Tibial nerve (tissue), 4 donors: ENCODE measurements around the gene GRIFIN. TPM values are rescaled to one million over a fixed set of nuclear protein-coding genes. Genes with fewer than 3 reads are reported as not detected.
A peak's percentile ranks its signal among the peaks of the same experiment; 100 is the strongest.

Source experiments
- DNase-seq, 2 donors: peaks; one replicate each; pipeline ENCODE4 v3.0.0-alpha.2; 2019; ENCODE audit warnings: low spot score in 2 of 2
- H3K27ac ChIP-seq, 4 donors: fragments of 200-600 bp; sonication (generic) in 3 of 4; one replicate each; pipeline ENCODE4 v1.5.1; 2017 to 2019; ENCODE audit warnings: mild to moderate bottlenecking in 1 of 4
- H3K27me3 ChIP-seq, 2 donors: fragments of 200-600 bp; sonication (generic) in 1 of 2; one replicate each; pipeline versions ENCODE4 v1.5.1 to v1.6.0; 2017 to 2019
- H3K36me3 ChIP-seq, 3 donors: fragments of 200-600 bp; sonication (generic); one replicate each; pipeline ENCODE4 v1.5.1; 2018 to 2019
- H3K4me1 ChIP-seq, 4 donors: fragments of 200-600 bp; sonication (generic) in 3 of 4; one replicate each; pipeline ENCODE4 v1.5.1; 2017 to 2019
- H3K4me3 ChIP-seq, 4 donors: fragments of 200-600 bp; sonication (generic) in 3 of 4; one replicate each; pipeline ENCODE4 v1.5.1; 2017 to 2019; ENCODE audit warnings: mild to moderate bottlenecking in 1 of 4, moderate library complexity in 1 of 4
- H3K9me3 ChIP-seq, 4 donors: fragments of 200-600 bp; sonication (generic) in 3 of 4; one replicate each; pipeline ENCODE4 v1.5.1; 2017 to 2019
- EP300 ChIP-seq, 2 donors: sonication (generic); formaldehyde crosslinking; IDR thresholded peaks; one replicate each; pipeline ENCODE4 v1.6.1; 2017; ENCODE audit warnings: antibody characterized with exemption in 2 of 2, mild to moderate bottlenecking in 1 of 2
- POLR2A ChIP-seq, 2 donors: fragments of 450-650 bp; IDR thresholded peaks; one replicate each; pipeline ENCODE4 v1.6.1; 2017; ENCODE audit warnings: antibody characterized with exemption in 2 of 2, mild to moderate bottlenecking in 2 of 2, moderate library complexity in 2 of 2
- WGBS, 2 donors: methylation state at CpG; one replicate each; pipeline ENCODE4 v1.1.5; 2018; 5-methylcytosine and 5-hydroxymethylcytosine counted together
- total RNA-seq, 4 donors: library from RNA; depleted of rRNA; stranded (reverse); fragments of >200 nt; gene quantifications; one replicate each; pipeline ENCODE4 v1.1.0, GENCODE V29; 2016
- TF ChIP-seq, protein P1 (sequence below), 5 experiments: fragments of 200-600 bp in 3 of 5; fragments of 450-650 bp in 2 of 5; sonication (generic) in 3 of 5; IDR thresholded peaks; one replicate each; pipeline ENCODE4 v1.5.1; 2016 to 2019; ENCODE audit warnings: antibody characterized with exemption in 5 of 5, mild to moderate bottlenecking in 3 of 5, moderate library complexity in 2 of 5

GRIFIN gene
- total RNA-seq, 4 donors from 2014 or later = not detected

DNA sequence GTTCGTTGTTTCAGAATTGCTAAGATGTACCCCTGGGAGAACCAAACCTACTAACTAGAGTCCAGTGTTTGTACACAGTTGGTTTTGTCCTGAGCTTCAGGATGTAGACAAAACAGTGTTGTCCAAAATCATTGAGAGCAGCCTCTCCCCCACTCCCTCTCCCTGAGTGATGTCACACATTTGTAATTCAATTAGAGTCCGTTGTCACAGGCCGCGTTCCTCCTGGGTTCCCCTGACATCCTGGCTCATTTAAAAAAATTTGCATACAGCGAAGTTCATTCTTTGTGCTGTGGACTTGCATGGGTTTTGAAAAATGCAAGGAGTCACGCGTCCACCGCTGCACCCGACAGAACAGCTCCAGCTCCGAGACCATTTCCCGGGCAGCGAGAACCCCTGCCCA is 10.3 kb downstream of the GRIFIN start:
- no peaks in the 10 kb centered on the region for H3K36me3 ChIP-seq
- H3K27ac ChIP-seq = peak overlapping the region in 2 of 4 donors; percentile 24 to 25
- H3K4me3 ChIP-seq = no peak overlapping the region
- no peaks in the 10 kb centered on the region for H3K27me3 ChIP-seq
- no peaks in the 10 kb centered on the region for H3K9me3 ChIP-seq
- peaks cover 0 to 7% (median 0%) of the 10 kb centered on the region in 4 donors for H3K4me1 ChIP-seq
- TF ChIP-seq, protein P1, sequence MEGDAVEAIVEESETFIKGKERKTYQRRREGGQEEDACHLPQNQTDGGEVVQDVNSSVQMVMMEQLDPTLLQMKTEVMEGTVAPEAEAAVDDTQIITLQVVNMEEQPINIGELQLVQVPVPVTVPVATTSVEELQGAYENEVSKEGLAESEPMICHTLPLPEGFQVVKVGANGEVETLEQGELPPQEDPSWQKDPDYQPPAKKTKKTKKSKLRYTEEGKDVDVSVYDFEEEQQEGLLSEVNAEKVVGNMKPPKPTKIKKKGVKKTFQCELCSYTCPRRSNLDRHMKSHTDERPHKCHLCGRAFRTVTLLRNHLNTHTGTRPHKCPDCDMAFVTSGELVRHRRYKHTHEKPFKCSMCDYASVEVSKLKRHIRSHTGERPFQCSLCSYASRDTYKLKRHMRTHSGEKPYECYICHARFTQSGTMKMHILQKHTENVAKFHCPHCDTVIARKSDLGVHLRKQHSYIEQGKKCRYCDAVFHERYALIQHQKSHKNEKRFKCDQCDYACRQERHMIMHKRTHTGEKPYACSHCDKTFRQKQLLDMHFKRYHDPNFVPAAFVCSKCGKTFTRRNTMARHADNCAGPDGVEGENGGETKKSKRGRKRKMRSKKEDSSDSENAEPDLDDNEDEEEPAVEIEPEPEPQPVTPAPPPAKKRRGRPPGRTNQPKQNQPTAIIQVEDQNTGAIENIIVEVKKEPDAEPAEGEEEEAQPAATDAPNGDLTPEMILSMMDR (IDR thresholded peaks at IDR 0.05) = no peak
- TF ChIP-seq EP300 (IDR thresholded peaks at IDR 0.05) (no peak), POLR2A (IDR thresholded peaks at IDR 0.05) (no peak)
- 38 to 55% methylated on average over 12 of the region's 12 CpGs for WGBS, 2 donors
- no peak for DNase-seq

DNA sequence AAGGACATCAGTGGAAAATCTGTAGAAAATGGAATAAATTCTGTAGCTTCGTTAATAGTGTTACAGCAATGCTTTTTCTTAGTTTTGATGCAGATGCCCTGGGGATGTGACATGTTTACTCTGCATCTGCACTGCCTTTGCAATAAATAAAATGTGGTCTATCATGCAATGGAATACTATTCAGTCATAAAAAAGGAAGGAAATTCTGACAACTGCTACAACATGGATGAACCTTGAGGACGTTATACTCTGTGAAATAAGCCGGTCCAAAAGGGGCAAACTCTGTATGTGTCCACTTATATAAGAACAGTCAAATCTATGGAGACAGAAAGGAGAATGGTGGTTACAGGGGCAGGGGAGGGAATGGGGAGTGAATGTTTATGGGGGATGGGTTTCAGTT is 13.5 kb downstream of the GRIFIN start:
- no peak for TF ChIP-seq POLR2A (IDR thresholded peaks at IDR 0.05)
- no peak for TF ChIP-seq EP300 (IDR thresholded peaks at IDR 0.05)
- TF ChIP-seq, protein P1 (IDR thresholded peaks at IDR 0.05) = no peak
- Histone ChIP-seq H3K27me3 (no peaks in the 10 kb centered on the region), H3K36me3 (no peaks in the 10 kb centered on the region), H3K27ac (no peak overlapping the region), H3K4me3 (no peak overlapping the region), H3K4me1 (peaks cover 0 to 16% (median 6%) of the 10 kb centered on the region in 4 donors), H3K9me3 (no peaks in the 10 kb centered on the region)
- 91 to 94% methylated on average over 3 of the region's 3 CpGs for WGBS, 2 donors
- DNase-seq = no peak

DNA sequence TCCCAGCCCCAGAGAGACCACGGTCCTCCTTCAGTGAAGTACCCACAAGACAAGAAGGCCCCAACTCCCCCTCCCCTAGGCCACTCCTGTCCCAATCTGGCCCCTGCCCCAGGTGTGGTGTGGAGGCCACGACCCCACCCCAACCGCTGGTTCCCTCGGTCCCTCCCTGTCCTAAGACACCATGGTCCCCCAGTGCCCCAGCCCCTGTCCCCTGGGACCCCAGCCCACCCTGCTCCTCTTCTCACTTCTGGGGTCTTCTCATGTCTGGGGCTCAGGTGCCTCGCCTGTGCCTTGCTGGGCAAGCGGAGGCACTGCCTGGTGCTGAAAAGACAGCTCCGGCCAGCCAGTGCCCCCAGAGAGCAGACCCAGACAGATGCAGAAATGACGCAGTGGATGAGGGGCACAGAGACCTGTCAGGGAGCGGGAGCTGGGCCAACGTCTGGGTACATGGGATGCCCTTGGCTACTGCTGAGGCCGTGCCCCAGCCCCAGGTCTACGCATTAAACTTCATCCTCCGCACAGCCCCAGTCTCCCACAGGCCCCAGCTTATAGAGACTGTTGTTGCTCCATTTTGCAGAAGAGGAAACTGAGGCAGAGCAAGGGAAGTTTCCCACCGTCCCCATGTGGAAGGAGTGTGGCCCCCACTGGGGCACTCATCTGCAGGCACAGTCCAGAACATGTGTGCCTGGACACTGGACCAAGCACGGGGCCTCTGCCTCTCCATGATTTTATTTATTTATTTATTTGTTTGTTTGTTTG is 14.8 kb downstream of the GRIFIN start:
- 81 to 84% methylated on average over 13 to 15 of the region's 15 CpGs for WGBS, 2 donors
- no peak overlapping the region for H3K4me3 ChIP-seq
- TF ChIP-seq POLR2A (IDR thresholded peaks at IDR 0.05) = no peak

DNA sequence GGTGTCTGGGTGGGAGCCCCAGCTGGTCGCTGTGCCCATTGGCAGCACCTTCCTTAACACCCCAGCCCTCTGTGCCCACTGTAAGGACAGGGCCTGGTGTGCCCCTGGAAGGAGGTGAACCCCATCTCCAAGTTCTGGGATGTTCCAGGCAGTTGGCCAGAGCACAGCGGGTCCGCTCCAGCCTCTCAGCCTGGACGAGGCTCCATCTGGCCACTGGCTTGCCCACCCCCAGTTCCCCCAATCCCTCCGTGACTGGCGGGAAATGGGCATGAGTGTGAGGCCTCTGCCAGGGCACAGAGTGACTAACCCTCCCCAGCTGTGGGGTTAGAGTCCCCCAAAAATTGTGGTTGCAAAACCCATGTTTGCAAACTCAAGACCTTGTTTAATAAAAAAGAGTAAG is 15.6 kb downstream of the GRIFIN start:
- Histone ChIP-seq H3K27me3 (no peaks in the 10 kb centered on the region), H3K27ac (peak overlapping the region in 2 of 4 donors; percentile 11 to 14), H3K36me3 (no peaks in the 10 kb centered on the region), H3K4me3 (no peak overlapping the region), H3K9me3 (no peaks in the 10 kb centered on the region), H3K4me1 (peaks cover 0 to 16% (median 6%) of the 10 kb centered on the region in 4 donors)
- no peak for DNase-seq
- 65 to 78% methylated on average over 5 to 6 of the region's 6 CpGs for WGBS, 2 donors
- TF ChIP-seq POLR2A (IDR thresholded peaks at IDR 0.05) = no peak
- TF ChIP-seq EP300 (IDR thresholded peaks at IDR 0.05) = no peak
- TF ChIP-seq, protein P1 (IDR thresholded peaks at IDR 0.05) = no peak

More for the DNA sequence above, 14.8 kb downstream of the GRIFIN start:
- no peaks in the 10 kb centered on the region for H3K36me3 ChIP-seq
- H3K9me3 ChIP-seq = no peaks in the 10 kb centered on the region
- no peaks in the 10 kb centered on the region for H3K27me3 ChIP-seq
- peak overlapping the region in 1 of 4 donors; percentile 11 for H3K27ac ChIP-seq
- peaks cover 0 to 16% (median 6%) of the 10 kb centered on the region in 4 donors for H3K4me1 ChIP-seq
- no peak for DNase-seq

DNA sequence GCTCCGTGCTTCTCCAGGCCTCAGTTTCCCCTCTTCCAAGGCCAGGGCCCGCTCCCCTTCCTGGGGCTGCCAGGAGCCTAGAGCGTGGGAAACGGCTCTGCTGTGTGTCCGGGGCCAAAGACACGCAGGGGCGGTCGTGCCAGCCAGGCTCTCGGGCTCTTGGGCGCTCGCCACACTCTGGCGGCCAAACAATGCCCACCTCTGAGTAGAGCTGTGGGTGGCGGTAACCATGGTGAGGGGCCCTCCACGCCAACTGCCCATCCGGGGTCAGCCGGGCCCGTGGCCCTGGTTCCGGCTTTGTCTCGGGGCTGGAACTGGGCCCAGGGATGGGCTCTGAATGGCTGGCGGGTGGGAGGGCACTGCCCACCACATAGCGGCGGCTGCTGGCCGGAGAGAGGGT is 16.0 kb downstream of the GRIFIN start:
- WGBS, 2 donors = 30 to 54% methylated on average over 2 to 13 of the region's 23 CpGs
- no peak for DNase-seq
- peaks cover 0 to 16% (median 6%) of the 10 kb centered on the region in 4 donors for H3K4me1 ChIP-seq
- peak overlapping the region in 2 of 4 donors; percentile 49 to 58 for H3K27ac ChIP-seq
- H3K4me3 ChIP-seq = no peak overlapping the region
- no peaks in the 10 kb centered on the region for H3K36me3 ChIP-seq
- no peaks in the 10 kb centered on the region for H3K27me3 ChIP-seq
- TF ChIP-seq POLR2A (IDR thresholded peaks at IDR 0.05) (no peak), EP300 (IDR thresholded peaks at IDR 0.05) (no peak)
- TF ChIP-seq, protein P1 (IDR thresholded peaks at IDR 0.05) = no peak
- H3K9me3 ChIP-seq = no peaks in the 10 kb centered on the region
